Pancreas (tissue), 10 donors: ENCODE results near the gene ZCWPW1. TPM values are rescaled to one million over a fixed set of nuclear protein-coding genes. Genes with fewer than 3 reads are reported as not detected.

Source experiments
- ATAC-seq, 4 donors: fragments of 200-7000 bp; cut with Tn5 transposase; one replicate each; pipeline versions ENCODE4 v1.8.0 to v1.9.1; 2020; ENCODE audit warnings: mild to moderate bottlenecking in 4 of 4, moderate library complexity in 4 of 4
- DNase-seq, 6 donors: peaks; one replicate each; pipeline ENCODE4 v3.0.0-alpha.2; 2020
- FAIRE-seq: peaks from 2 replicates; lab custom pipeline; 2012; peaks lifted over from hg19 to GRCh38; lab: Jason Lieb, UNC
- H3K27ac ChIP-seq, 4 donors: fragments of 200-600 bp; sonication (generic); 1 replicate in 3 of 4; 2 replicates in 1 of 4; pipeline versions ENCODE4 v1.5.0 to v1.8.0; 2020
- H3K27me3 ChIP-seq, 4 donors: fragments of 200-600 bp; one replicate each; pipeline ENCODE4 v1.8.0; 2021
- H3K36me3 ChIP-seq, 3 donors: fragments of 200-600 bp; sonication (generic) in 1 of 3; one replicate each; pipeline versions ENCODE4 v1.5.0 to v1.8.0; 2020 to 2021
- H3K4me1 ChIP-seq, 3 donors: fragments of 200-600 bp; one replicate each; pipeline ENCODE4 v1.8.0; 2021
- H3K4me3 ChIP-seq, 4 donors: fragments of 200-600 bp; sonication (generic) in 2 of 4; one replicate each; pipeline versions ENCODE4 v1.5.0 to v1.8.0; 2020 to 2021
- H3K9me3 ChIP-seq, 4 donors: fragments of 200-600 bp; one replicate each; pipeline ENCODE4 v1.8.0; 2021
- CTCF ChIP-seq, 4 donors: fragments of 200-600 bp; sonication (generic) in 3 of 4; IDR thresholded peaks; one replicate each; pipeline versions ENCODE4 v1.5.0 to v1.8.0; 2021; ENCODE audit warnings: antibody characterized with exemption in 4 of 4
- WGBS, 2 donors: extraction: QIAGEN DNeasy Blood & Tissue Kit; methylation state at CpG; one replicate each; pipeline ENCODE4 v1.1.7; 2013; 5-methylcytosine and 5-hydroxymethylcytosine counted together
- intact Hi-C, 3 donors: fragments of 100-400 bp; cut with DNase I; formaldehyde crosslinking; loops; one replicate each; pipeline versions ENCODE4 v1.11.1 to v1.14.2; 2022
- polyA plus RNA-seq, 2 donors: library from polyadenylated mRNA; stranded (reverse); fragments of 200-250 nt; gene quantifications; one replicate each; pipeline ENCODE4 v1.2.3, GENCODE V29; 2013
- total RNA-seq, 6 donors: library from RNA; stranded (reverse); fragmentation: NEBNext Ultra II Directional in 4 of 6; extraction: Animal tissue kit (Norgen Biotek cat#: 25700) in 4 of 6; gene quantifications; one replicate each; pipeline versions ENCODE4 v1.2.1 to v1.2.4, GENCODE V29; 2021 to 2023
- donor health status: healthy with polysubstance abuse.
- donor health status: DM: no; HTN: no; CAD: no; lungs with moderate emphysema.
- donor health status: DM: no; HTN: no; CAD: no.
- donor health status: control.
- donor health status: control.
- donor health status: Bipolar disorder and iron deficiency.
- donor health status: DM: yes; HTN: yes; CAD: no.
- donor health status: DM: no; HTN: no; CAD: no.
- donor health status: DM: no; HTN: no; CAD: no.
- donor health status: DM: yes; HTN: yes; CAD: no.

Gene ZCWPW1
- total and polyA plus RNA-seq, 8 donors: 1.6 to 18.9 (median 2.3) TPM

DNA sequence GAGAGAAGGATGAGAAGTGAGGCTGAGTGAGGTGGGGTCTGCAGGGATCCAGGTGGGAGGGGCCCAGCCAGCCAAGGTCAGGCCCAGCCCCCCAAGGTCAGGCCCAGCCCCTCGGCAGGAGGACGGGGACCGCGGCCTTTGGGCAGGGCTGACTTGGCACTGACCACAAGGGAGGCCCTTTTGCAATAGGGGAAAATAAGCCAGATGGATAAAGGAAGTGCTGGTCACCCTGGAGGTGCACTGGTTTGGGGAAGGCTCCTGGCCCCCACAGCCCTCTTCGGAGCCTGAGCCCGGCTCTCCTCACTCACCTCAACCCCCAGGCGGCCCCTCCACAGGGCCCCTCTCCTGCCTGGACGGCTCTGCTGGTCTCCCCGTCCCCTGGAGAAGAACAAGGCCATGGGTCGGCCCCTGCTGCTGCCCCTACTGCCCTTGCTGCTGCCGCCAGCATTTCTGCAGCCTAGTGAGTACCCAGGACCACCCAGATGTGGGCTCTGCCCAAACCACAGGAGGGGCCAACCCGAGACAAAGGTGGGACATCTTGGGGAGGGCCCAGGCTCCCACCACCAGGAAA, 55.2 kb downstream of the ZCWPW1 start, which contains the start of gene PILRA:
Gene PILRA (plus strand): TSS at position 227 of the 571 bp plus-strand sequence. CDS start 170 bp downstream, at position 397.
- intact Hi-C loops: no loop called here
- peak within 1 kb of the TSS in 1 of 4 donors; percentile 23 for H3K4me3 ChIP-seq
- FAIRE-seq: no peak
- peak in 3 of 4 donors; percentile 13 to 64 (median 57) for ATAC-seq
- no peaks in the 10 kb centered on the region for H3K9me3 ChIP-seq
- no peak for DNase-seq
- H3K27me3 ChIP-seq: no peaks in the 10 kb centered on the region
- TF ChIP-seq CTCF (IDR thresholded peaks at IDR 0.05): no peak
- no peaks in the 10 kb centered on the region for H3K36me3 ChIP-seq
- H3K27ac ChIP-seq: peak within 1 kb of the TSS in 2 of 4 donors; percentile 52 to 55
- H3K4me1 ChIP-seq: no peaks in the 10 kb centered on the region
- 36 to 38% methylated on average over 12 of the region's 12 CpGs for WGBS, 2 donors

DNA sequence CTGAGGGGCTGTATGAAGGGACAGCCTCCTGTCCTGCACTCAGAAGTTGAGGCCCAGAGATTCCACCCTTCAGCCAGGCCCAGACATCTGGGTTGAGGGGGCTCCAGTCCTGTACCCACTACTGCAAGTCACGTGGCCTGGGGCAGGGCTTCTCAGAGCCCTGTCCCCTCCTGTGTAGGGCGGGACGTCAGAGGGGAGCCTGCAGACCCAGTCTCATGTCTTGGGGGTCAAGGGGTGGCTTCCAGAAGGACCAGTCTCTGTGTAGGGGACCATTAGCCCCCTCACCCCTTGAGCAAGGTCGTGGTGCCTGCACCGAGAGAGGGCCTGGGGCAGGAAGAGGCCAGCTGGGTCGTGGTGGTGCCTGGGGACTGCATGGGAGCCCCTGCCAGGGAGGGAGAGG, 55.8 kb downstream of the ZCWPW1 start:
- no peaks in the 10 kb centered on the region for H3K4me1 ChIP-seq
- WGBS, 2 donors: 59 to 67% methylated on average over 6 of the region's 6 CpGs
- no peak overlapping the region for H3K4me3 ChIP-seq
- peak overlapping the region in 2 of 4 donors; percentile 52 to 55 for H3K27ac ChIP-seq
- no peaks in the 10 kb centered on the region for H3K9me3 ChIP-seq
- no peak for DNase-seq
- H3K27me3 ChIP-seq: no peaks in the 10 kb centered on the region
- TF ChIP-seq CTCF (IDR thresholded peaks at IDR 0.05): no peak
- no peak for ATAC-seq
- H3K36me3 ChIP-seq: no peaks in the 10 kb centered on the region
- intact Hi-C loops: no loop called here
- no peak for FAIRE-seq

DNA sequence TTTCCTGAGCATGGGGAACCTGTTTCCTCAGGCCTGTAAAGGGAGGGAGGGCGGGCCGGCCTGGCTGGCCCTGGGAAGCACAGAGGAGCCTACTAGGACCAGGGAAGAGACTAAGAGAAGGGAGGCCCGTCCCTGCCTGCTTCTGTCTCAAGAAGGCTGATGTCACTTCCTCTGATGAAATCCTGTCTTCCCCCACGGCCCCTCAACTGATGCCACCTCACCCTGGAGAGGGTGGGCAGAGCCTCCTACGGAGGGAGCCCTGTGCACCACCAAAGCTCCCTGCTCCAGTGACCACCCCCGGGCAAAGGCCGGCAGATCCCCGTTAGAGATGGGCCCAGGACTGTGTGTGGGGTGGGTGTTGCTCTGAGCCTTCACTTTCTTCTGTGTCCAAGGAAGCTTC, 56.2 kb downstream of the ZCWPW1 start:
- no peaks in the 10 kb centered on the region for H3K9me3 ChIP-seq
- ATAC-seq (peak in 3 of 4 donors; percentile 14 to 33 (median 30)), DNase-seq (no peak), FAIRE-seq (no peak)
- H3K27me3 ChIP-seq: no peaks in the 10 kb centered on the region
- H3K4me1 ChIP-seq: no peaks in the 10 kb centered on the region
- no peak for TF ChIP-seq CTCF (IDR thresholded peaks at IDR 0.05)
- WGBS, 2 donors: 47 to 49% methylated on average over 8 of the region's 8 CpGs
- peak overlapping the region in 2 of 4 donors; percentile 52 to 55 for H3K27ac ChIP-seq
- H3K4me3 ChIP-seq: no peak overlapping the region
- intact Hi-C loops: no loop called here
- H3K36me3 ChIP-seq: no peaks in the 10 kb centered on the region

GRCh38 chr7:100371561-100372171, 56.8 kb downstream of the ZCWPW1 start:
- DNase-seq: no peak
- no peak for TF ChIP-seq CTCF (IDR thresholded peaks at IDR 0.05)
- H3K27ac ChIP-seq: peak overlapping the region in 1 of 4 donors; percentile 52
- H3K9me3 ChIP-seq: no peaks in the 10 kb centered on the region
- H3K4me3 ChIP-seq: no peak overlapping the region
- ATAC-seq: no peak
- no peaks in the 10 kb centered on the region for H3K27me3 ChIP-seq
- WGBS, 2 donors: 58 to 61% methylated on average over 7 of the region's 7 CpGs
- intact Hi-C loops: no loop called here
- FAIRE-seq: no peak
- H3K36me3 ChIP-seq: no peaks in the 10 kb centered on the region
- H3K4me1 ChIP-seq: no peaks in the 10 kb centered on the region

- Histone ChIP-seq H3K4me3 (no peak overlapping the region), H3K27ac (no peak overlapping the region), H3K4me1 (no peaks in the 10 kb centered on the region), H3K9me3 (no peaks in the 10 kb centered on the region), H3K36me3 (no peaks in the 10 kb centered on the region), H3K27me3 (no peaks in the 10 kb centered on the region)
- 73 to 74% methylated on average over 6 of the region's 6 CpGs for WGBS, 2 donors
- no peak for DNase-seq
- intact Hi-C loops: no loop called here
- ATAC-seq: no peak
- no peak for TF ChIP-seq CTCF (IDR thresholded peaks at IDR 0.05)
- FAIRE-seq: no peak
Measured at GRCh38 chr7:100370746-100371145, 57.8 kb downstream of the ZCWPW1 start.
